Urinary bladder (tissue), 4 donors: ENCODE data around the gene TPO. TPM values are rescaled to one million over a fixed set of nuclear protein-coding genes. Genes with fewer than 3 reads are reported as not detected.

Experiments
- DNase-seq: peaks from one replicate; pipeline ENCODE4 v3.0.0-alpha.2; 2015; ENCODE audit errors: extremely low spot score
- H3K27ac ChIP-seq: one replicate; pipeline ENCODE4 v1.5.1; 2013; ENCODE audit warnings: low read depth, mild to moderate bottlenecking, moderate library complexity
- H3K36me3 ChIP-seq: one replicate; pipeline ENCODE4 v1.6.1; 2013; ENCODE audit warnings: mild to moderate bottlenecking, moderate library complexity; ENCODE audit not compliant: insufficient read depth
- H3K4me1 ChIP-seq: one replicate; pipeline ENCODE4 v1.6.1; 2013; ENCODE audit warnings: mild to moderate bottlenecking, moderate library complexity; ENCODE audit not compliant: insufficient read depth
- H3K4me3 ChIP-seq: one replicate; pipeline ENCODE4 v1.5.1; 2013; ENCODE audit warnings: low read depth, low read length
- WGBS: extraction: QIAGEN DNeasy Blood & Tissue Kit; methylation state at CpG from one replicate; pipeline ENCODE4 v1.1.7; 2013; 5-methylcytosine and 5-hydroxymethylcytosine counted together
- polyA plus RNA-seq: library from polyadenylated mRNA; stranded (reverse); fragments of 200-250 nt; gene quantifications from one replicate; pipeline ENCODE4 v1.2.3, GENCODE V29; 2013
- total RNA-seq: library from RNA; depleted of rRNA; stranded (reverse); fragments of >200 nt; gene quantifications from one replicate; pipeline ENCODE4 v1.2.3, GENCODE V29; 2014
- donor health status: healthy with polysubstance abuse.
- donor health status: healthy.

TPO gene
- total and polyA plus RNA-seq, 2 donors: 0.74 to 5.4 TPM

DNA sequence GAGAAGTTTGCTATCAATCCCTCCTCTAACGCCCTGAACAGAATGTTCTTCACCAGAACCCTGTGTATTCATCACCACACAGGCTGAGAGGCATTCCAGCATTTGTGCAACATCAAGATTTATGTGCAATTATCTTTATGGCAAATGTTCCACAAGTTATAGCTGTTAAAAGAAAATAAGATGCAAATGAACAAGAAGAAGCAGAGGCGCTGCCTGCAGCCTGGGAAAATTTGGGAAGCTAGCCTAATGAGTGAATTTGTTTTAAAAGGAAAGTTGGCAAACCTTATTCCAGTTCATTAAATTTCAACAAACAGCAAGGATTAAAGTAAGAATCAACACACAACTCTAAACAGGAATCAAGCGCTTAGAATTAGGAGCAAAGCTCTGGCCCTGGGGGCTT lies 5.3 kb downstream of the TPO start:
- no peak overlapping the region for H3K4me3 ChIP-seq
- no peak overlapping the region for H3K27ac ChIP-seq
- WGBS: 73% methylated on average over 3 of the region's 3 CpGs
- no peaks in the 10 kb centered on the region for H3K36me3 ChIP-seq
- DNase-seq: peak; percentile 28
- H3K4me1 ChIP-seq: no peaks in the 10 kb centered on the region

DNA sequence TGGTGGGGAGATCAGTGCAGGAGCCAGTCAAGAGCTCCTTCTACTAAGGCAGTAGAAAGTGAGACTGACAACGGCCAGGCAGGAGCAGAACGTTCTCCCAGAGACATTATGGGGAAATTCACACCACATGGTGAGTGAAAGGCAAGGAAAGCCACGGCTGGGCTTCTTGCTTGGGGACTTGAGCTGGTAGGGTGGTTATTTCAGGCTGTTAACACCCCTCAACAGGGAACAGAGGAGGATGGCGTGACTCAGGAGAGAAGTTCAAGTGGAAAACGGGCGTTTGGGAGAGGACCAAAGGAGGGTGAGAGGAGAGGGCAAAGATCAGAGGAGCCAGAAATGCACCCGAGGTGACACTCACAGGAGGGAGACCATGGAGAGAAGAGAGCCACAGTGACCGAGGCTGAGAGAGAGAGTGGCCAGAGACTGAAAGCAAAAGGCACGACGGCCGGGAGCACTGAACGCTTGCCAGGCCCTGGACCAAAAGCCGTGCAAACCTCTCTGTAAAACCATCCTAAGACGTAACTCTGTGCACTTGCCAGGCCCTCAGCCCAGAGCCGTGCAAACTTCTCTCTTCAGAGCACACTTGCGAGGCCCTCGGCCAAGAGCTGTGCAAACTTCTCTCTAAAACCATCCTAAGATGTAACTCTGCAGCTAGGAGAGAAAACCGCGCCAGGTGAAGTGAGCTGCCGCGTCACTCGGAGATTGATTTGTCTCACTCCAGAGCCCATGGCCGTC lies 7.7 kb downstream of the TPO start:
- Histone ChIP-seq H3K4me3 (no peak overlapping the region), H3K27ac (no peak overlapping the region), H3K36me3 (no peaks in the 10 kb centered on the region), H3K4me1 (no peaks in the 10 kb centered on the region)
- no peak for DNase-seq
- WGBS: 69% methylated on average over 23 of the region's 23 CpGs

DNA sequence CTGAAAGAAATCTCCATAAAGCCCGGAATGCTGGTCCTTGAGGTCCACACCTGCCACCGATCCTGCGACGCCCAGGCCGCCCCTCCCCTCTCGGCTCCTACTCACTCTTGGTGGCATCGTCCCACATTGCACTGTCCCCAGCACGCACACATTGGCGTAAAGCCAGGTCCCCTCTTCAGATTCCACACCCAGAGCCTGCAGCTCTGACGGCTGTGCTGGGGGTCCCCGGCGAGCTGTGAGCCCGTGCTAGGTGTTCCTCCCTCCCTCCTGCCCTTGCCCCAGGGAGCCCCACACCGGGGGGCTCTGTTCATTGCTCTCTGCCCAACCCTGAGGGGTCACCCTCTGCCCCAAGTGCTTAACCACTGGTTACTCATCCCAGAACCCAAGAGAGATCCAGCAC lies 8.5 kb downstream of the TPO start:
- WGBS: 73% methylated on average over 14 of the region's 14 CpGs
- H3K27ac ChIP-seq: no peak overlapping the region
- no peak for DNase-seq
- no peak overlapping the region for H3K4me3 ChIP-seq
- no peaks in the 10 kb centered on the region for H3K36me3 ChIP-seq
- H3K4me1 ChIP-seq: no peaks in the 10 kb centered on the region

DNA sequence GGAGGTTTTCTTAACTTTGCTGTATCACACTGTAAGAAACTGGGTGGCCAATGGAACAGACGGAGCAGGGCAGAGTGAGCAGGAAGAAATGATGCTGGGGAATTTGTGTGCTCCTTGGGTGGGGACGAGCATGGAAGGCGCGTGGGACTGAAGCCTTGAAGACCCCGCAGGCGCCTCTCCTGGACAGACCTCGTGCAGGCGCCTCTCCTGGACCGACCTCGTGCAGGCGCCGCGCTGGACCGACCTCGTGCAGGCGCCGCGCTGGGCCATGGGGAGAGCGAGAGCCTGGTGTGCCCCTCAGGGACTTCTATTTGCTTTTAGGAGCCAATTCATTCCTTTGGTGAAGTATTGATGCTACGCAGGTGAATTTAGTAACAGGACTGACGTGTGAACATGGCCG lies 8.9 kb downstream of the TPO start:
- Histone ChIP-seq H3K27ac (no peak overlapping the region), H3K36me3 (no peaks in the 10 kb centered on the region), H3K4me3 (no peak overlapping the region), H3K4me1 (no peaks in the 10 kb centered on the region)
- 87% methylated on average over 22 of the region's 22 CpGs for WGBS
- no peak for DNase-seq

DNA sequence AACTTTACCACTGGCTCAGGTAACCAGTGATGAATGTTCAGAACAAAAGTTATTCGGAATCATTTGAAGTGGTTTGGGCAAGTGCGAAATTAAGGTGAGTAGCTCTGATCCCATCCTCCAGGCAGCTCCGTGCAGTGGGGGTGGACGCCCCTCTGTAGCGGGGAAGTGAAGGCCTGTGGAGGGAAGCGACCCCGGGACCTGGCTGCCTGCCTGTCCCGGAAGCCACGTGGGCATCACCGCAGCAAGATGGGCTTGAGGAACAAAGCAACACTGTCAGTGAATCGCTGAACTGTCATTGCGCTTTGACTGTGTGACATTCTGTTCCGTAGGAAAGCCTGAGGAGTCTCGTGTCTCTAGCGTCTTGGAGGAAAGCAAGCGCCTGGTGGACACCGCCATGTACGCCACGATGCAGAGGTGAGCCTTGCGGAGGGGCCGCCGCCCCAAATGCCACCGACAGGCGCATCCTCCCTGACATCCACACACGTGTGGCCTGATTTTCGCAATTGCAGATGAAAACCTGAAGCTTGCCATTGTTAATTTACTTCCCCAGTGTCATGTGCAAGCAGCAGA lies 9.5 kb downstream of the TPO start:
- no peak overlapping the region for H3K4me3 ChIP-seq
- DNase-seq: no peak
- H3K27ac ChIP-seq: no peak overlapping the region
- no peaks in the 10 kb centered on the region for H3K36me3 ChIP-seq
- 88% methylated on average over 26 of the region's 26 CpGs for WGBS
- no peaks in the 10 kb centered on the region for H3K4me1 ChIP-seq

DNA sequence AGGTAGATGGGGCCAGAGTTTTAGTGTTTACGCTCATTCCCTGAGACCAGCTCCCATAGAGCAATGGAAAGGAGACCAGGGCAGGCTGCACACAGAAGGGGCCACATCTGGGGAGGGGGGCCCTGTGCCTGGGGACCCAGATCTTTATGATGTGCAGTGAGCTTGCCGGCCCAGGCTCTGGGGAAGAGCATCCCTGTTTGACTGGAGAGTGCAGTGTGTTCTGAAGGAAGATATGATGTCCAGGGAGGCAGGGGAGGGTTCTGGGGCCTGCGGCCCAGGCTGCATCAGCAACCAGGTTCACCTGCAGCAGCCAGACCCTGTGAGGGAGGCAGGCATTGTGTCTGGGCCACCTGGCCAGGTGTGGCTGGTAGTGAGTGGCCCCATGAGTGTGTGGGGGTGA lies 13.8 kb downstream of the TPO start:
- Histone ChIP-seq H3K4me3 (no peak overlapping the region), H3K36me3 (no peaks in the 10 kb centered on the region), H3K27ac (no peak overlapping the region), H3K4me1 (no peaks in the 10 kb centered on the region)
- 89% methylated on average over 3 of the region's 3 CpGs for WGBS
- DNase-seq: no peak

DNA sequence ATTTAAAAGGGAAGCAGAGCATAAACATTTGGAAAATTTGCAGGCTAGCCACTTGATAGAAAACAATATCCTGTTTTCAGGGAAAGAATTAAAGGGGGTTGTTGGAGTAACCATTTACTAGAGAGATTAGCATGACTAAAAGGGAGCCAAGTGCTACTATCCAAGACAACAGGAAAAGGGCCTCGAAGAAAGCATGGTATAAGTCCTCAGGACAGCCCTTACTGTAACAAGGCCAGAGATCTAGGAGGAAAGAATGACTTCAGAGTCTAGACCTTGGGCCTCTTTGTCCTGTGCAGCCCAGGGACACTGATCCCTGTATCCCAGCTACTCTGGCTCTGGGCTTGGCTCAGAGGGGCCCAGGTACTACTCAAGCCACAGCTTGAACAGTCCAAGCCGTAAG lies 16.6 kb downstream of the TPO start:
- no peak overlapping the region for H3K27ac ChIP-seq
- no peaks in the 10 kb centered on the region for H3K4me1 ChIP-seq
- DNase-seq: no peak
- 80% methylated on average over 2 of the region's 2 CpGs for WGBS
- H3K4me3 ChIP-seq: no peak overlapping the region
- no peaks in the 10 kb centered on the region for H3K36me3 ChIP-seq

DNA sequence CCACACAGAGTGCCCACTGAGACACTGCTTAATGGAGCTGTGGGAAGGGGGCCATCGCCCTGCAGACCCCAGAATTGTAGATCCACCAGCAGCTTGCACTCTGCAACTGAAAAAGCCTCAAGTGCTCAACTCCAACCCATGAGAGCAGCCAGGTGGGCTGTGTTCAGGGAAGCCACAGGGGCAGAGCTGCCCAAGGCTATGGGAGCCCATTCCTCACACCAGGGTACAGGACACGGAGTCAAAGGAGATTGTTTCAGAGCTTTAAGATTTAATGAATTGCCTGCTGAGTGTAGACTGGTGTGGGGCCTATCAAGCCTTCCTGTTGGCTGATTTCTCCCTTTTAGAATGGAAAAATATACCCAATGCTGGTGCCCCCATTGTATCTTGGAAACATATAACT lies 17.2 kb downstream of the TPO start:
- Histone ChIP-seq H3K4me3 (no peak overlapping the region), H3K4me1 (no peaks in the 10 kb centered on the region), H3K27ac (no peak overlapping the region), H3K36me3 (no peaks in the 10 kb centered on the region)
- no peak for DNase-seq
- WGBS: 76% methylated on average over 2 of the region's 2 CpGs

DNA sequence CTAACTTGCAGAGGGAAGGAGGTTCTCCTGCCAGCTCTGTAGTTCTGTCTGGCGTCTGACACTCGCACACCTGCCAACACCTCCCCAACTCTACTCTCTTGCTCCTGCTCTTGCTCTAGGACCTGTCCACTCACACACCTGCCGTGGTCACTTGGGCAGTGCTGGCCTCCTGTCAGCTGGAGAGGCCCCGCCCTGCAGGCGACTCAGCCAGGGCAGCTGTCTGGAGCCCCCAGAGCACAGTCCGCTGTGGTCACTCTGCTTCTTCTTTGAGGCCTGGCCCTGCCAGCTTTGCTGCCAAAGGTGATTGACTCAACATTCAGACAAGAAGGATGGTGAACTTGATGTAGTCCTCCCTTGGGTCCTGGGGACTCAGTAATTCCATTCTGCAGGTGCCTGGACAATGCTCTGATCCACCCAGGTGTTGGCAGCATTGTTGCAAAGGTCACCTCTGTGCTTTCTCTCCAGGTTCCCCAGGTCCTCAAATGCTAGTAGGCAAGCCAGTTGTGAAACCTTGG lies 18.7 kb downstream of the TPO start:
- H3K27ac ChIP-seq: no peak overlapping the region
- H3K4me1 ChIP-seq: no peaks in the 10 kb centered on the region
- DNase-seq: no peak
- no peaks in the 10 kb centered on the region for H3K36me3 ChIP-seq
- no peak overlapping the region for H3K4me3 ChIP-seq
- WGBS: 89% methylated on average over 6 of the region's 6 CpGs

DNA sequence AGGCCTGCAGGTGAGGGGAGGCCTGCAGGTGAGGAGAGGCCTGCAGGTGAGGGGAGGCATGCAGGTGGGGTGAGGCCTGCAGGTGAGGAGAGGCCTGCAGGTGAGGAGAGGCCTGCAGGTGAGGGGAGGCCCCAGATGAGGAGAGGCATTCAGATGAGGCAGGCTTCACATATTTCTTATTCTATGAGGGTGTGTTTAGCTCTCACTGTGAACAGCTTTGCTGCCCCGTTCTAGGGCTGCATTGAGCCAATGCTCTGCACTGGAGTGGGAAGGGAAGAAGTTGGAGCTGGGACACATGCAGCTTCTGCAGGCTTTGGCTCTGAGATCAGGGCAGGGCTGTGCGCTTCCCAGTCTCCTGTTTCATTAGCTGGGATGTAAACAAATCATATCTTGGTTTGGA lies 19.5 kb downstream of the TPO start:
- Histone ChIP-seq H3K4me1 (no peaks in the 10 kb centered on the region), H3K4me3 (no peak overlapping the region), H3K36me3 (no peaks in the 10 kb centered on the region), H3K27ac (no peak overlapping the region)
- DNase-seq: no peak
- 71% methylated on average over 2 of the region's 2 CpGs for WGBS

DNA sequence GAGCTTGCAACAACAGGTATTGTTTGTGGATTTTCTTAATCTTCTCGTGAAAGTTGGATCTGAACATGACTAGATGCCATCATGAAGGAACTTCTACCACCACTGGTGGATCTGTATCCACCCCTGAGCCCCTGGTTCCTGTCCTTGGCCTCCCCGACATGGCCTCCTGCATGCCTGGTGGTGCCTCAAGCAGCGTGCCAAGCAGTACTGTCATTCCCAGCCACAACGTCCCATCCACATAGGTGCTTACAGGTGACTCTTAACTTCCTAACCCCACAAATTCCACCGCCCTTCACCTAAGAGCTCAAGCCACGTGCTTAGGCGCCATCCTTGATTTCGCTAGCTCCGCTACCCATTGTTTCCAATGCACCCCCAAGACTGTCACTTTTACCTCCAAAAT lies 23.1 kb downstream of the TPO start:
- Histone ChIP-seq H3K27ac (no peak overlapping the region), H3K4me3 (no peak overlapping the region), H3K36me3 (no peaks in the 10 kb centered on the region), H3K4me1 (no peaks in the 10 kb centered on the region)
- WGBS: 92% methylated on average over 9 of the region's 9 CpGs
- DNase-seq: no peak

DNA sequence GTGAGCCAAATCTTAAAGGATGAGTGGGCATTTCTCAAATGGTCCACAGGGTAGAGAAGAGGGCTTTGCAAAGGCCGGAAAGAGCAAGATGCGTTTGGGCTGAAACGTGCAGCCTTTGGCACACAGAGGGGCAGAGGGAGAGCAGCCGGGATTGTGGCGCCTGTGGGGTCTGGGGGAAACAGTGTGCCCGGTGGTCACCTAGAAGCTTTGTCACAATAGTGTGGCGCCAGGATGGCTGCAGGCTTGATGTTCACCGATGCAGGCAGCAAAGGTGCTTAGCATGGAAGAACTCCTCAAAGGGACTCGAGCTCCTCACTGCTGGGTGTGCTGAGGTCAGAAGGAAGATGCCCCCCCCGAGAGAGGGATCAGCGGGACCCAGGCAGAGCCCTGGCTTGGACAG lies 23.8 kb downstream of the TPO start:
- Histone ChIP-seq H3K27ac (no peak overlapping the region), H3K4me3 (no peak overlapping the region), H3K36me3 (no peaks in the 10 kb centered on the region), H3K4me1 (no peaks in the 10 kb centered on the region)
- no peak for DNase-seq
- WGBS: 90% methylated on average over 11 of the region's 11 CpGs

DNA sequence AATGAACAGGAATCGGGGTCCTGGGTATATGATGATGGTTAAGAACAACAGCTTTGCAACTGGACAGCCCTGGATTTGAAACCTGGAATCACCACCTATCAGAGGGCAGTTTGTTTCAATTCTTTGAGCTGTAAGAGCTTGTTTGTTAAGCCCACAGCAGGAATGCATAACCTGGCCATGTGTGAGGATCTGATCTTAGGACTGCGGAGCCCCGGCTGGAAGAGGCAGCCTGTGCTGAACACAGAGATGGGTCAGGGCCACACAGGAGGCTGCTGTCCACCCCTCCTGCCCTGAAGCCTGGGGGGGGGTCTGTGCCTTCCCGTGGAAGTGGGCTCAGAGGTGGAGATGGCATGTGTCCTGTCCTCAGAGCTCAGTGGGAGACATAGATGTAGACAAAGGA lies 24.3 kb downstream of the TPO start:
- no peaks in the 10 kb centered on the region for H3K4me1 ChIP-seq
- H3K36me3 ChIP-seq: no peaks in the 10 kb centered on the region
- H3K27ac ChIP-seq: no peak overlapping the region
- DNase-seq: no peak
- 81% methylated on average over 4 of the region's 4 CpGs for WGBS
- no peak overlapping the region for H3K4me3 ChIP-seq

DNA sequence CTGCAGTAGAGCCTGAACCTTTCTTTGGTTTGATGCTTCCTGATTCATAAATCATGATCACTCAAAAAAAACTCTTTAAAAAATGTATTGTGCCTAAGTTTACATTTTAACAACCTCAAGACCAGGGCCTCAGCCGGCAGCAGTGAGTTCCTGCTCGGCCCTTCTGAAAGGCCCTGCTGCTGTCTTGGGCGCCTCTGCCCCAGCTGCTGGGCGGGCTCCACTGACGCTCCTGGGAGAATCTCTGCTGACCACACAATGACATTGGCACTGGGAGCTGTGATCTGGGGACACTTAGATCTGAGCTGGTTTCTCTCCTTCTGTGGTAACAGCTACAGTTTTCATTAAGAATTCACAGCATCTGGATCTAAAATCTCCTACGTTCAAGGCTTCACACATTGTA lies 25.7 kb downstream of the TPO start:
- WGBS: 68% methylated on average over 6 of the region's 6 CpGs
- no peaks in the 10 kb centered on the region for H3K4me1 ChIP-seq
- H3K36me3 ChIP-seq: no peaks in the 10 kb centered on the region
- H3K4me3 ChIP-seq: no peak overlapping the region
- no peak overlapping the region for H3K27ac ChIP-seq
- DNase-seq: no peak
